ENCODE measurements around the gene CDC42EP4.

CDC42EP4 gene, protein sequence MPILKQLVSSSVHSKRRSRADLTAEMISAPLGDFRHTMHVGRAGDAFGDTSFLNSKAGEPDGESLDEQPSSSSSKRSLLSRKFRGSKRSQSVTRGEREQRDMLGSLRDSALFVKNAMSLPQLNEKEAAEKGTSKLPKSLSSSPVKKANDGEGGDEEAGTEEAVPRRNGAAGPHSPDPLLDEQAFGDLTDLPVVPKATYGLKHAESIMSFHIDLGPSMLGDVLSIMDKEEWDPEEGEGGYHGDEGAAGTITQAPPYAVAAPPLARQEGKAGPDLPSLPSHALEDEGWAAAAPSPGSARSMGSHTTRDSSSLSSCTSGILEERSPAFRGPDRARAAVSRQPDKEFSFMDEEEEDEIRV

DNA sequence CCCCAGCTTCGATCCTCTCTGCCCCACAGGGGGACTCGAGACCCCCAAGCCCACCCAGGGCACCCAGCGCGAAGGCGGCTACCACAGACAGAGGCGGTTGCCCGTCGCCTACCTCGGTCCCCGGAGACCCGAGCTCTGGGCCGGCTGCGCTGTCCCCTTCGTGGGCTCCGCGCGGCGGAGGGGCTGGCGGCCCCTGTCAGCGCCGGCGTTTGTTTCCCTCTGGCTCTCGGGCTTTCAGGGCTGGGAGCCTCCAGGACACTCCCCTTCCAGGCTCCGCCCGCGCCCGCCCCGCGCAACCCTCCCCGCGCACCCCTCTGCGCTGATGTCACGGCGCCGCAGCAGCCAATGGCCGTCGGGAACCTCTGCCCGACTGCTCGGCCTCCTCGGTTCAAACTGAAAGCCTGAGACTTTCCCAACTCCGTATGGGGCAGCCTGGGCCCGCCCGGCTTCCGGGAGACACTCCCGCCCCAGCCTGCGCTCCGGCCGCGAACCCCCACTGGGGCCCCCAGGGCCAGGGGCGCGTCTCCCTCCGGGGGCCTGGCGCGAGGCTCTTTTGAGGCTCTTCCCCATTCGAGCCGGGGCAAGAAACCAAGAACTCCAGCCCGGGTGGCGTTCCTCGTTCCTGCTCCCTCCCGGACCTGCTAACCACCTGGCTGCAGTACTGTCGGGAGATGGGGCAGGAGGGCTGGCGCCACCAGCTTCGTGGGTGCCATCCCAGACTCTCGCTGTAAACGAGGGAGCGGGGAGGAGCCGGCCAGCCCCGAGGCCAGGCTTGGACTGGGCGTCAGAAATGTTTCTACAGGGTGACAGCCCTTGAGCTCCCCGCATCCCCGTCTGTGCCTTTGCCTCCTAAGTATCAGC lies at the start of gene CDC42EP4:
Gene CDC42EP4 (minus strand): TSS at position 221 of the 861 bp plus-strand sequence. CDS start 25,501 bp downstream, outside the sequence.
- peak; percentile 87 for DNase-seq

DNA sequence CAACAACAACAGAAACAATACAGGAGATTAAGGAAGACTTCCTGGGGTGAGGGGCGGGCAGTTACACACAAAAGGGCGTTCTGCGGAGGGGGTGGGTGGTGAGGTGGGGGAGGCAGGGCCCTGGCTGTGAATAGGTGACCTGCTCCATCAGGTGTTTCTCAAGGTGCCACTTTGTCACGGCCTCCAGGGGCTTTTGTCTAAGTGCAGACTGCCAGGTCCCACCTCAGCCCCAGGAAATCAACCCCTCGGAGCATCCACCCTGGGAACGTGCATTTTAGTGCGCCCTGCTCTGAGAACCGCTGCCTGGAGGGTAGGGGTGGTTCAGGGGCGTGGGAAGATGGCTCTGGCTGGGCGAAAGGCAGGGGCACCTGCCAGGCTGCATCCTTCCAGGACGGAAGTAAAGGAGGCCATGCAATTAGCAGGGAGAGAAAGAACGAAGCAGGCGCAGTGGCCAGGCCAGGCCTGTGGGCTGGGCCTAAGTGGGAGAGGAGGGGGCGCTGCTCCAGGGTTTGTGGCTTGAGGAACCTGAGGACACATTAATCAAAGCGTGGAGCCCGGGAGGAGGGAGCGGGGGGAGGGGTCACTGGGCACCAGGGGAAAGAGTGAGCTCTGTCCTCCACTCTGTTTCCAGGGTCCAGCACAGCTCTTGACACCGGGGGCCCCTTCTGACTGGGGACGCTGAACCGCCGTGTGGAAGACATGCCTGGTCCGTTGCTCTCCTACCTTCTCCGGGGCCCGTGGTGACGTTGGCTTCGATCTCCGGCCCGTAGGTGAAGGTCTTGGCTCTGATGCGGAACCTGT lies 49.4 kb upstream of the CDC42EP4 start:
- DNase-seq = no peak

DNA sequence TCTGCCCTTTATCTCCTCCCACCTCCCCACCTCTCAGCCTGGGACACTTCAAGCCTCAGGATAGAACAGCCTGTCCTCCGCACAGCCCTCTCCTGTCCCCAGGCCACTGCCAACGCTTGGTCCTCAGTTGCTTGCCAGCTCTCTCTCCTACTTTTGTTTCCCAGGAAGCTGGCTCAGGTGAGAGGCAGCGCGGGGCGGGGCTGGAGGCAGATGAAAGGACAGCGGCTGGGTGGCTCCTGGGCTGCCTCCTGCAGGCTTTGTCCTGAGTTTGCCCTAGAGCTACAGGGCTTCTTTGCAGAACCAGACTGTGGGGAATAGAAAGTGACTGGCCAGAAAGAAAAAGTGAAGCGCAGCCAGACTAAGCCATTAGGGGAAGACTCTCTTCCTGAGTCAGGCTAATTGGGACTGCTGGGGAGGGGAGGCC lies 48.2 kb upstream of the CDC42EP4 start:
- peak; percentile 51 for DNase-seq

DNA sequence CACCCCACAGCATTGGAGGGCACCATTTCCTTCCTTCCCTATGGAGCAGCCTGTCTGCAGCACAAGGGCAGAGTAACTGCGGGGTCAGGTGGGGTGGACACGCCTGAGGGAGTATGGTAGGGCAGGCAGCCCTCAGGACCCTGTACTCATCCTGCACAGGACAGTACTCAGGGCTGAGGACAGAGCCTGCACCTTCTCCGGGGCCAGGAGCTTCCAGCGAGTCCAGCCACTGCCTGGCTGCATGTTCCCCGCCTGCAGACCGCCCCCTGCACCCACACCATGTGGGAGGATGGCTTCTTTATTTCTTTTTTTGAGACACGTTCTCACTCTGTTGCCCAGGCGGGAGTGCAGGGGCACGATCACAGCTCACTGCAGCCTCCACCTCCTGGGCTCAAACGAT lies 47.6 kb upstream of the CDC42EP4 start:
- DNase-seq = no peak

DNA sequence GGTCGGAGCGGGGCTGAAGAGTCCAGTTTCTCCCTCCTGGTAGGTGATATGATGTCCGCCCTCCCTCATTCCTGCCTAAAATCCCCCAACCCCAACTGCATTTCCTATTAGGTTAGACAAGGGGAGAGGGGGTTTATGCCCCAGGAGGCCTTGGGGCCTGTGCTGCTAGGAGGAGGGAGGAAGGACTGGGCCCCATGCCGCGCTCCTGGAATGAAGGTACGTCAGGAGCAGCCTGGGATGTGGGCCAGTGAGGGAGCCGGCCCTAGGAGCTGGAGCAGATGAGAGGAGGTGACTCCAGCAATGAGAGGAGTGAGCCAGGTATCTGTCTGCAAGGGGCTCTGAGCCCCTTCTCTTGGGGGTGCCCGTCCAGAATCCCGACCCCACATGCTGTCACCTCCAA lies 46.9 kb upstream of the CDC42EP4 start:
- DNase-seq = no peak

DNA sequence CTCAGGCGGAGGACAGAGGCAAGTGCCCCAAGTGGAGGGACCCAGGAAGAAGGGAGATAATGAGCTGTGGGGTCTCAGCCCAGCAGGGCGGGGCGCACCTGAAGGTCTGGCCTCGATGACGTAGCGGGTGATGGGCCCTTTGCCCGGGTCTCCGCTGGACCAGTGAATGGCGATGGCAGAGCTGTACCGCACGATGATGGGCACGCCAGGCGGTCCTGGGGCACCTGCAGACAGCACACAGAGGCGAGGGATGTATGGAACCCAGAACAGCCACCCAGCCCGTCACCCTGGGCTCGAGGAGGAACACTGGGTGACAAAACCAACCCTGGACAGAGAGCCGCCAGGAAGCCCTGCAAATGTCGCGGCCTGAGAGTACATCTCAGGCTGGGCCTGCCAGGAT lies 46.2 kb upstream of the CDC42EP4 start:
- no peak for DNase-seq

DNA sequence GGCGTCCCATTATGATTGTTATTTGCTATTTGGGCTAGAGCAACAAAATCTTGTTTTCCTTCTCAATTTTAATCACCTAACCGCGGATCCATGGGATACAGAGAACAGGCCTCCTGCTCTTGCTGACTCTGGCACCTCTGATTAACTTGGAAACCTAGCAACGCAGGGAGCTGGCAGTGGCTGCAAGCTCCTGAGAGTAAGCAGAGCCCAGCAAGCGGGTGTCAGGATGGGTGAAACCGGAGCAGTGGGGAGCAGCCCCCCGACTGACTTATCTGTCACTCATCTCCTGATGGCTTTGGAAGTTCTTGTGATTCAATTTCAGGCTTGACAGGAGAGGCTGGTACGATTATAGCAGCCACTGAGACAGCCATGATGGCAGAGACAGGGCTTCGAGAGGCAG lies 45.5 kb upstream of the CDC42EP4 start:
- DNase-seq = no peak

DNA sequence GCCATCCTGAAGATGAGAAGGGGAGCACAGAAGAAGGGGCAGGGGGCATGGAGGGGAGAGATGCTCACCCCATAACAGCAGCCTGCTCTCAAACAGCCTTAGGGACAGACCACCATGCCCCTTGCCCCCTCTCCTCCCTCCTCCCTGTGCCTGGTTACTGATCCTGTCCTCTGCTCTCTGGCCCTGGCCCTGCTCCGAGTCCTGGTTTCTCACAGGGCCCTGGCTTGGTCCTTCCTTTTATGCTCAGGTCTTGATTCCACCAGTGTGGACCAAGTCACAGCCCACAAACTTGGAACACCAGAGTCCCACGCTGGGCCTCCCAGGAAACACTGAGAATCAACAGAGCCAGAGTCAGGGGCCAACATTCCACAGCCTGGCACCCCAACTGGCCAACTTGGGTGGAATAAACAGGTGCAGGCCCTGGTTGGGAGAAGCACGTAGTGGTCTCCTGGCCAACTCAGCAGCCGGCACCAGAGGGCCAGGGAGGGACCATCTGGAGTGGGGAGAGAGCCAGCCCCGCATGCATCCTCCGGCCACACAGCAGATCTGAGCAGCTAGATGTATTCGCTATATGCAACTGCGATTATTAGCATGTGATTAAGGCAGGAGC lies 44.9 kb upstream of the CDC42EP4 start:
- no peak for DNase-seq

DNA sequence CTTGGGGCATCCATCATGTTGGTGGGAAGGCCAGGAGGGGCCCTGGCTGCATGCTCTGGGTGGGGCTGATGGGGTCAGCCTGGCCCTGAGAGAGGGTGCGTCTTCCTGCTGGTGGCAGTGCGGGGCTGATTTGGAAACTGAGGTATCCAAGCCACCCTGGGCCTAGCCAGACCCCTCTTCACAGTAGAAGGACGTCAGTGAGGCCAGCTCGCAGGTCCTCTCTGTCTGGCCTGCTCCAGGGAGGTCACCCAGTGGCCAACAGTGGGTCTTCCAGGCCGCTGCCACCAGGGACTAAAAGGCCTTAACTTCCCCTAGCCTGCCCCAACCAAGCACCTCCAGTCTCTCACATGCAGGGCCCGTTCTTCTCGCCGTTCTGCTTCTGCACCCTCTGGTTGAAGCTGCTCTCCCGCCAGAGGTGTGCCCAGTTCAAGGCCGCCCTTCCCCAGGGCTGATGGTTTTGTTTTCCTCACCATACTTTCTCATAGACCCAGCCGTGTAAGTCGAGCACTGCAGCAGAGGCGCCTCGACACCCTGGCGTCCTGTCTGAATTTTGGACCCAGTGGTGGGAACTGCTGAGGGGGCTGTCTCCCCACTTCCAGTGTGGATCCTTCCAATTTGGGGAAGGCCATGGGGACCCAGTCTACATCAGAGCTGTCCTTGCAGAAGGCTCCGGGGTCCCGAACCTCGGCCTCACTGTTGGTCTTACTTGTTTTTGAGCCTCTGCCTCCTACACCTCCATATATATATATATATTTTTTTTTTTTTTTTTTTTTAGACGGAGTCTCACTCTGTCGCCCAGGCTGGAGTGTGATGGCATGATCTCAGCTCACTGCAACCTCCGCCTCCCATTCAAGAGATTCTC lies 42.9 kb upstream of the CDC42EP4 start:
- no peak for DNase-seq

DNA sequence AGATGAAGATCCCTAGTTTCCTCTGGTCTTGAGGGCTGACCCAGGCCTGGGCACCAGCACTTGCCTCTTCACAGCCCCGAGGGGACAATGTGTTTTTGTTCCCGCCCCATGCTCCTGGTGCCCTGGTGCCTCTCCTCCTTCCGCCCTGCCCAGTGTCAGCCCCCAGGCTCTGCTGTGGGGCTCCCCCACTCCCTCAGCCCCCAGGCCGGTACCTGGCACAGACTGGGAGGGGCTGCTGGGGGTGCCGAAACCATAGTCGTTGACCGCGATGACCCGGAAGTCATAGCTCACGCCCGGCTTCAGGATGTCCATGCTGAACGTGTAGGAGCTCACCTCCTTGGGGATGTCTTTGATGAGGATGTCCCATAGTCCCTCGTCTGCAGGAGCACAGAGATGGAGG lies 40.5 kb upstream of the CDC42EP4 start:
- no peak for DNase-seq

DNA sequence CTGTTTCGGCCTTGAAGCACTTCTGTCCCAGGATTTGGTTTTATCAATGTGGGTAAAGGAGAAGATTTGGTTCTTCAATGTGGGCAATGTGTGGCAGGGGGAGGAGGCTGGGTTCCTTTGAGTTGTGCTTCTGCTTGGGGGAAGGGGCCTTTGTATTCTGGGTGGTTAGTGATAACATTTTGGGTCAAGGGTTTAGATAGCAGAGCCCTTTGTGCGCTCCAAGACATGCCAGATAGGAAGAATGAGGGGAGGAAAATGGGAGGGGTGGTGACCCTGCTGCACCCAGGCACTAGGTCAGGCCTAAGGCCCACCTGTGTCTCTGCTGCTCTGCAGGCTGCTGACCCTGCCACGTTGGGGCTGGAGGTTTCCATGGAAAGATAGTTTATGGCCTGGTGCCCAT lies 40.0 kb upstream of the CDC42EP4 start:
- no peak for DNase-seq

DNA sequence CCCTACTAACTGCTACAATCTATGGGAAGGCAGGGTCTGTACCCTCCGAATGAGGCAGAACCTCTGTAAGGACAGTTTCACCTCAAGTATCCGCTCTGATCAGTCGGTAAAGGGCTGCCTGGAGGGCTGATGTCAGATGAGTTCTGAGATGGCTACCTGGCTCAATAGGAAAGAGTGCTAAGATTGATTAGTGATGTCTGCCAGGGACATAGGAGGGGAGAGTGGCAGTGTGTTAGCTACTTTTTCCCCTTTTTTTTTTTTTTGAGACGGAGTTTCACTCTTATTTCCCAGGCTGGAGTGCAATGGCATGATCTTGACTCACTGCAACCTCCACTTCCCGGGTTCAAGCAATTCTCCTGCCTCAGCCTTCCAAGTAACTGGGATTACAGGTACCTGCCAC lies 39.1 kb upstream of the CDC42EP4 start:
- DNase-seq = no peak

DNA sequence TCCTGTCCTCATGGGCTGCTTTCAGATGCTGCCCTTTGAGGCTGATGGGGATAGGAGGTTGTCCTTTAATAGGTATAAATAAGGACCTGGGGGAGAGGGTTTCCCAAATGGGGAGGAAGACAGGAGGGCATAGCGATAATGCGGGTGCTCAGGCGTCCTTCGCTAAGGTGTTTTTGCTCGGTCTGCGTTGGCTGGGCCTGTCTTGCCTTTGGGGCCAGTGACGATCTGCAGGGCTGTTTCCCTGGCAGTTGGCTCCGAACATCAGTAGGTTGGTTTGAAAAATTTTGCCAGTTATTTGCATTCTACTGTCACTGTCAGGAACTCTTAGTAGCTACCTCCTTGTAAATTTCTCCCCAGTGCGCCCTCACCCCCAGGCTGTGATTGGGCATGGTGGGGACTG lies 37.8 kb upstream of the CDC42EP4 start:
- no peak for DNase-seq

DNA sequence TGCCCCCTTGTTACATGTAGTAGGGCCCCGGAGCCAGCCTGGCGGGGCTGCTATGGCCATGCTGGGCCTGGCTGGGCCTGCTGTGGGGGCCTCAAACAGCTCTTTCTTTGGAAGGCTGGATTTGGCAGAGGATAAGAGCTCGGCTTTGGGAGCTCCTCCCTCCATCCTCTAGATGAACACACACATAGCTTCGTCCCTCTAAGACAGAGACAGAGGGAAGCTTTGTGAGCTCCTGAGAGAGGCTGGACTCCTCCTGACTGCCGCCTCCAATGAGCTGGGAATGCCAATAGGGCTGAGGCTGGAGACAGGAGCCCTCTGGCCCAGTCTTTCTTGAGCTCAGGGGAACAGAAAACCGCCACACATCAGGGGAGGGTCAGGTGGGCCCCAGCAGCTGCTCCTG lies 37.3 kb upstream of the CDC42EP4 start:
- no peak for DNase-seq

DNA sequence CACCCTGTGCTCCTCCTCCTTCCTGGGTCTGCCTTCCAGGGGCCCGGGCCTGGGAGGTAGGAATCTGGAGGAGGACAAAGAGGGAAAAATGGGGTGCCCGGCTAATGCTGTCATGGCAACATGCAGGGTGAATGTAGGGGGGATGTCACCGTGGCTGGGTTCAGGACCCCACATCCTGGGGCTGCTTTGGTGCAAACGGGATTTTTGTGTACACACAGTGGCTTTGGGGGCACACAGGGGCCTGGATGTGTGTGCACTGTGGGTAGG lies 37.0 kb upstream of the CDC42EP4 start:
- DNase-seq = no peak

DNA sequence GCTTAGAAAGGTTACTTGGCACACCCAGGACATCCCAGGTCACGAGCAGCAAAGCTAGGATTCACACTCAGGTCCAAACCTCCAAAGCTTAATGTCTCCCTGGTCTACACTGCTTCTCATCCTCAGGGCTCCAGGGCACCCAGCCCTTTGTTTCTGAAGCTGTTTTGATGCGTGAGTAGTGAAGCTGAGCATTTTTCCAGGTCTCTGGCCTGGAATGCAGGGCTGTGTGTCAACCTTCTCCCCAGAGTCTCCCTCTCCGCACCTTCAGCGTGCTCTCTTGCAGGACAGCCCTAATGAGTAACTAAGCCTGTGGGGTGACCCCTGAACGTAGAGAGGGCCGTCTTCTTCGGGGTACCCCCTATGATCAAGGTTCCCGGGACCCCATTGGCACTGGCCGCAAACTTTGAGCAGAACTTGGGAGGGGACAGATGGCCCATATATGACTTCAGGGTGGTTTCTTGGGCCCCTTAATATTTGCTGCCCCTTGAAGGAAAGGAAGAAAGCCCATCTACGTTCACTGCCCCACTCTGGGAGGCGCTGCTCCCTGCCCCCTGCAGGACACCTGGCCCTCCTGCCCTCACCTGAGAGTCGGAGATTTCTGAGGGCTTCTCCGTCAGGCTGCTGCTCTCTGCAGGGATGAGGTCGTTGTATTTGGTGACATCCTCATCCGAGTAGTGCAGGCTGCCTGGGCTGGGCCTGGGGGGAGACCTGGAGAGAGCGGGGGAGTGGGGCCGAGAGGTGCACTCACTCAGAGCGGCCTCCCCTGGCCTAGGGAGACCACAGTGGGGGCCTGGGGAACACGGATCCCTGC lies 36.4 kb upstream of the CDC42EP4 start:
- no peak for DNase-seq

DNA sequence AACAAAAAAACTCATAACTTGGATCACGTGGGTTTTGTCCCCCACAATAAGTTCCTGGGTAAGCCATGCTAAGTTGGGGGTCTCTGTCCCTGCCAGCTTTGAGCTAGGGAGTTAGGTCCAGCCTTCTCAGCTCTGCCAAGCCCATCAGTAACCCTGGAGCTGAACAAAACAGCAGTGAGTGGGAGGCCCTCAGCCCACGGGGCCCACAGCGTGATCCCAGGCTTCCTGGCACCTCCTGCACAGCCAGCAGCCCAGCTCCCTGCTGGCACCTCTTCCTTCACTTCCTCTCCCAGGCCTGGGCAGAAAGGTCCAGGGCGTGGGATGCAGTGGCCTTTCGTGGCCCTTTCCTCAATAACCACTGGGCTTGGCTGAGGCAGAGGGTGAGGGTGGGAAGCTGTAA lies 35.5 kb upstream of the CDC42EP4 start:
- DNase-seq = no peak

DNA sequence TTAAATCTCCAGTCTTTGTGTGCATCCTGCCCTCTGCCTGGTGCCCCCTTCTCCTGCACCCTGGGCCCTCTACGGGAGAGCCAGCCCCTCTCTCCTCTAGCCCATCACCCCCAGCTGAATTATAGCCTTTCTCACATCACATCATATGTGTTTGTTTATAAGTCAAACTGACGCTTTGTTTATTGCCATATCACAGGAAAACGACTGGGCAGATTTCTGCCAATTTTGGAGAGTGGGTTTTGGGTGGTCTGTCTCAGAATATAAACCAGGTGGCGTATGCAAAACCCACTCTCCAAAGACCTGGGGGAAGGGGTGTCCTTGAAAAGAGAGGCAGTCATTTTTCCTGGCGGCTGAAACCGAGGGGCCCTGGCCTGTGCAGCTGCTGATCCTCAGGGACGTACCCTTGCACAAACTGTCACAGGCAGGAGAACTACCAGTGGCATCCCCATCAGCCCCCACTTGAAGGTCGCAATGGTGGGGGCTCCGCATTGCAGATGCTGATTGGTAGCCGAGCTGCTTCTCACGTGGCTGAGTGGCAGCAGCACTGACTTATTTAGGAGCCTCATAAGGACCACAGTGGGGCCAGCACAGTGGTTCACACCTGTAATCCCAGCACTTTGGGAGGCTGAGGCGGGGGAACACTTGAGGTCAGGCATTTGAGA lies 34.8 kb upstream of the CDC42EP4 start:
- no peak for DNase-seq

DNA sequence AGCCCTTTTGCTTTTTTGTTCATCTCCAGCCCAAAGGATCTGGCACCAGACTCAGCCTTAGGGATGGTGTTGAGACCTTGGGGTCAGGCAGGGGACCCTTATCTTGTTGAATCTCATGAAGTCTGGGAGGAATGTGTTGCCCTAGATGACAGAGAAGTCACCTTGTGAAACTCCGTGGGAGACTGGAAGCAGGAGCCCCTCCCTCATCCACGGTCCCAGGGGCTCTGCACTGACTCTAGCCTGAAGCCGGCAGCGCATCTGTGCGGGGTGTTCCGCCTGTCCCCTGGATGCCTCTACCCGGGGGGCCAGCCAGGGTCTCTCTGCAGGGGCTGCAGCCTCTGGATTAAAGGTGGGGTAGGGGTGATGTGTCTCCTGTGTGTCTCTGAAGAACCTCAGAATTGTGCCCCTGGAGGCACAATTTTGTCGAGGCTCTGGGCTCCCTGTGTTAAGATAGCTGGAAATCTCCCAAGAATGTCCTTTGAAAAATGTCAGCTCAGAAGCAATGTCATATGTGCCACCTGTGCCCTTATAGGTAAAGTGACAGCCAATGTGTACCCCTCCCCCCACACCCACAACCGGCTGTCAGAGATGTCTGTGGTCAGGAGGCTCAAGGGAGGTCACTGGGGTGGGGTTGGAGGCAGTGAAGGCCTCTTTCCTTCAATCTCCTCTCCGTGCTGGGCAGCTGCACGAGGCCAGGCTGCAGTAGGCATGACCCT lies 32.1 kb upstream of the CDC42EP4 start:
- no peak for DNase-seq

DNA sequence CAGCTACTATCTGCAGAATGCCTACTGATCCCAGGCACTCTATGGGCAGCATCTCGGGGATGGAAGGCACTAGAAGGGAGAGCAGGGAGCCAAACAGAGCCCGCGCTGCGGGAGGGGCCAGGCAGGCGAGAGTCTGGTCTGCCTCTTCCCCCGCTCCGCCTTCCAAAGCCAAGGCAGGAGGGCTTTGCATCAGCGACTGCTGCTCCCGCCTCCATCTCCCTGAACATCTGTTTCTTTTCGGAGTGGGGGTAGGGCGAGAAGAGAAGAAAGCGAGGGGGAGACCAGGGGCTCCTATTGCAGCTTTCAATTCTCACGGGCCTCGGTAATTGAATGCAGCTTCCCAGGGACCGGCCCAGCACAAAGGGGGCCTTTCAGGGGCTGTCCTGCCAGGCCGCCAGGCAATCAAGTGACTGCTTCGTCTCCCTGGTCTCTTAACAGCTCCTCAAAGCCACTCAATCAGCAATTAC lies 31.4 kb upstream of the CDC42EP4 start:
- DNase-seq = peak; percentile 62

Measured in NCI-H2107 (cell line).